Endodermal cell (in vitro differentiated cells): Measurements from ENCODE around the gene TRIO. TPM values are rescaled to one million over a fixed set of nuclear protein-coding genes. Genes with fewer than 3 reads are reported as not detected.

Source experiments
- DNase-seq: peaks from one replicate; pipeline ENCODE4 v3.0.0-alpha.2; 2017
- H3K27ac ChIP-seq: 2 replicates; pipeline ENCODE4 v1.5.1; 2013; ENCODE audit warnings: mild to moderate bottlenecking, low read depth, low read length, moderate library complexity
- H3K27me3 ChIP-seq: 2 replicates; pipeline ENCODE4 v1.6.1; 2013; ENCODE audit warnings: mild to moderate bottlenecking, low read length, moderate library complexity; ENCODE audit not compliant: insufficient read depth, control insufficient read depth, poor library complexity, severe bottlenecking
- H3K36me3 ChIP-seq: 2 replicates; pipeline ENCODE4 v1.7.0; 2013; ENCODE audit warnings: mild to moderate bottlenecking, low read length, moderate library complexity; ENCODE audit not compliant: control insufficient read depth, insufficient read depth
- H3K4me1 ChIP-seq: one replicate; pipeline ENCODE4 v1.7.0; 2013; ENCODE audit warnings: low read length; ENCODE audit not compliant: control insufficient read depth, insufficient read depth
- H3K4me3 ChIP-seq: 2 replicates; pipeline ENCODE4 v1.5.1; 2013; ENCODE audit warnings: mild to moderate bottlenecking, low read length, moderate library complexity
- H3K9ac ChIP-seq: 2 replicates; pipeline ENCODE4 v1.6.1; 2013; ENCODE audit warnings: mild to moderate bottlenecking, low read length, moderate library complexity; ENCODE audit not compliant: poor library complexity, severe bottlenecking; ENCODE audit errors: extremely low read depth
- H3K9me3 ChIP-seq: 2 replicates; pipeline ENCODE4 v1.6.1; 2013; ENCODE audit warnings: mild to moderate bottlenecking, low read length, moderate library complexity; ENCODE audit not compliant: control insufficient read depth
- H3K27ac Mint-ChIP-seq: 2 replicates; pipeline ENCODE4 v1.8.0; 2020; ENCODE audit warnings: mixed read lengths
- H3K27me3 Mint-ChIP-seq: 2 replicates; pipeline ENCODE4 v1.8.0; 2021; ENCODE audit warnings: mild to moderate bottlenecking, mixed read lengths; ENCODE audit not compliant: insufficient read depth
- H3K36me3 Mint-ChIP-seq: 2 replicates; pipeline ENCODE4 v1.8.0; 2020; ENCODE audit warnings: low read depth, mixed read lengths
- H3K4me1 Mint-ChIP-seq: 2 replicates; pipeline ENCODE4 v1.8.0; 2020; ENCODE audit warnings: mixed read lengths
- H3K4me3 Mint-ChIP-seq: 2 replicates; pipeline ENCODE4 v1.8.0; 2020; ENCODE audit warnings: mild to moderate bottlenecking, moderate library complexity, mixed read lengths
- H3K9me3 Mint-ChIP-seq: 2 replicates; pipeline ENCODE4 v1.8.0; 2020; ENCODE audit warnings: mild to moderate bottlenecking, mixed read lengths
- WGBS, 2 experiments: methylation state at CpG; one replicate each; pipeline versions ENCODE4 v1.1.5 to v1.1.7; 2013; ENCODE audit warnings: missing lambda C conversion rate in 2 of 2, mixed read lengths in 1 of 2; ENCODE audit not compliant: insufficient coverage in 1 of 2, insufficient read length in 1 of 2; 5-methylcytosine and 5-hydroxymethylcytosine counted together
- total RNA-seq, 2 donors: library from RNA; stranded (reverse); fragmentation: NEBNext Ultra II Directional in 1 of 2; extraction: Animal tissue kit (Norgen Biotek cat#: 25700) in 1 of 2; gene quantifications; 2 replicates in 1 of 2; 3 replicates in 1 of 2; pipeline ENCODE4 v1.2.1, GENCODE V29; 2021
- TF ChIP-seq, protein P1 (sequence below): fragments of 200-600 bp; sonication (generic); conservative IDR thresholded peaks from 2 replicates; pipeline ENCODE4 v1.5.0; 2021; ENCODE audit warnings: antibody characterized with exemption, mild to moderate bottlenecking

TRIO gene
- total RNA-seq, 2 donors from 2014 or later: 88.3 to 109 TPM

DNA sequence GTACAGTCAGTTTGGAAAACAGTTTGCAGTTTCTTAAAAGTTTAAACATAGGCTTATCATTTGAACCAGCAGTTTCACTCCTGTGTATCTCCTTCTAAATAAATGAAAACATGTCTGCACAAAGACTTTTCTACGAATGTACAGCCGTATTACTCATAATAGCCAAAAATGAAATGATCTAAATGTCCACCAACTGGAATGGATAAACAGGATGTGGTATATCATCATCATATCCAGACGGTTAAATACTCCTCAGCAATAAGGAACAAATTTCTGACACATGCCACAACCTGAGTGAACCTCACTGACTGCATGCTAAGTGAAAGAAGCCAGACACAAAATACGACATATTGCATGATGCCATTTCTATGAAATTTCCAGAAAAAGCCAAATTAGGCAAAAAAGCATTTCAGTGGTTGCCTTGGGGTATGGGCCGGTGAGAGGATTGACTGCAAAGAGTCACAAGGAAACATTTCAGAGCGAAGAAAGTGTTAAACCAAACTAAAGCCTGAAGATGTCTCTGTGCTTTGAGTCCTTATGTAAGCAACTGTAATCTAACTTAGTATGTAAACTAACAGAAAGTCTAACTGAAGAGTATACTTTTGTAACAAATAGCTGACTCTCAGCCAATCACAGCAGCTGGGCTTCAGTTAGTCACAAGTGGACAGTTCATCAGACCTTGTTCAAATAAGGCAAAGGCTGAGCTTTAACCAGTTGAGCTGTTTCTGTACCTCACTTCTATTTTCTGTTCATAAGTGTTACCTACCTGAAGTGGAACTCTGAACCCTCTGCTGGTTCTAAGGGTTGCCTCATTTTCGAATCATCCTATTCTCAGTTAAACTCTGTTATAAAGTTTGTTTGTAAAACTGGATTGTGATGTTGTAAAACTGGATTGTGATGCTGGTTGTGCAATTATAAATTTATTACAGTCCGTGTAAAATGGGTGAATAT lies 65.2 kb downstream of the TRIO start:
- DNase-seq: no peak
- Mint-ChIP-seq H3K4me3 (no peak overlapping the region), H3K27me3 (peaks cover 22% of the 10 kb centered on the region), H3K27ac (no peak overlapping the region), H3K9me3 (no peaks in the 10 kb centered on the region), H3K4me1 (peaks cover 31% of the 10 kb centered on the region), H3K36me3 (no peaks in the 10 kb centered on the region)
- Histone ChIP-seq H3K27ac (no peak overlapping the region), H3K4me3 (no peak overlapping the region), H3K4me1 (peaks cover 4% of the 10 kb centered on the region), H3K9ac (no peak overlapping the region), H3K36me3 (no peaks in the 10 kb centered on the region), H3K27me3 (peaks cover 31% of the 10 kb centered on the region), H3K9me3 (no peaks in the 10 kb centered on the region)
- TF ChIP-seq, protein P1, sequence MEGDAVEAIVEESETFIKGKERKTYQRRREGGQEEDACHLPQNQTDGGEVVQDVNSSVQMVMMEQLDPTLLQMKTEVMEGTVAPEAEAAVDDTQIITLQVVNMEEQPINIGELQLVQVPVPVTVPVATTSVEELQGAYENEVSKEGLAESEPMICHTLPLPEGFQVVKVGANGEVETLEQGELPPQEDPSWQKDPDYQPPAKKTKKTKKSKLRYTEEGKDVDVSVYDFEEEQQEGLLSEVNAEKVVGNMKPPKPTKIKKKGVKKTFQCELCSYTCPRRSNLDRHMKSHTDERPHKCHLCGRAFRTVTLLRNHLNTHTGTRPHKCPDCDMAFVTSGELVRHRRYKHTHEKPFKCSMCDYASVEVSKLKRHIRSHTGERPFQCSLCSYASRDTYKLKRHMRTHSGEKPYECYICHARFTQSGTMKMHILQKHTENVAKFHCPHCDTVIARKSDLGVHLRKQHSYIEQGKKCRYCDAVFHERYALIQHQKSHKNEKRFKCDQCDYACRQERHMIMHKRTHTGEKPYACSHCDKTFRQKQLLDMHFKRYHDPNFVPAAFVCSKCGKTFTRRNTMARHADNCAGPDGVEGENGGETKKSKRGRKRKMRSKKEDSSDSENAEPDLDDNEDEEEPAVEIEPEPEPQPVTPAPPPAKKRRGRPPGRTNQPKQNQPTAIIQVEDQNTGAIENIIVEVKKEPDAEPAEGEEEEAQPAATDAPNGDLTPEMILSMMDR: no peak
- 94 to 96% methylated on average over 7 to 8 of the region's 8 CpGs for WGBS, 2 experiments

DNA sequence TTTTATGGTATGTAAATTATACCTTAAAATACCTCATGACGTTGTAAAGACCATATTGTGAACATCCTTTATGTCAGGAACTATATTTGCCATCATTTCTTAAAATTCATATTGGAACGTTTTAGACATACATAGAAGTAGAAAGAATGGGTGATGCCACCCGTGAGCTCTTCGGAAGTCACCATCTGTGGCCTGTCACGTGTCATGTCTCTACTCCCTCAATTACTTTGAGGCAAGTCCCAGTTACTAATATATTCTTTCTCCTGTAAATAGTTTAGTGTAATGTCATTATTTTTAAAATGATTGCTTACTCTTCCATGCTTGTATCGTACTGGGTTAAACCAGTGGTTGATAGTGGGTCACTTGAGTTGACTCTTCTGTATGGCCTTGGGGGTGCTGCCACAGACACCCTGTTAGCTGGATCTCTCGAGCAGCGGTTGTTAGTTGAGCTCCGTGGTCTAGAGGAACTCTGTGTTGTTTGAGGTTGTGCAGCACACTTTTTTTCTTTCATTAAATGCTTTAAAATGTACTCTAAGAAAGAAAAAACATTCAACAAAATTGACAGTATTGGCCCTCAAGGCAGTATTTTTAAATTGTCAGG lies 66.2 kb downstream of the TRIO start:
- Mint-ChIP-seq H3K27ac (no peak overlapping the region), H3K4me1 (peaks cover 30% of the 10 kb centered on the region), H3K4me3 (no peak overlapping the region), H3K27me3 (peaks cover 29% of the 10 kb centered on the region), H3K36me3 (no peaks in the 10 kb centered on the region), H3K9me3 (no peaks in the 10 kb centered on the region)
- no peaks in the 10 kb centered on the region for H3K36me3 ChIP-seq
- H3K4me1 ChIP-seq: peaks cover 4% of the 10 kb centered on the region
- TF ChIP-seq, protein P1: no peak
- H3K27me3 ChIP-seq: peaks cover 33% of the 10 kb centered on the region
- WGBS, 2 experiments: 93 to 100% methylated on average over 3 to 8 of the region's 9 CpGs
- DNase-seq: no peak
- no peak overlapping the region for H3K9ac ChIP-seq
- no peak overlapping the region for H3K4me3 ChIP-seq
- H3K27ac ChIP-seq: no peak overlapping the region
- H3K9me3 ChIP-seq: no peaks in the 10 kb centered on the region

DNA sequence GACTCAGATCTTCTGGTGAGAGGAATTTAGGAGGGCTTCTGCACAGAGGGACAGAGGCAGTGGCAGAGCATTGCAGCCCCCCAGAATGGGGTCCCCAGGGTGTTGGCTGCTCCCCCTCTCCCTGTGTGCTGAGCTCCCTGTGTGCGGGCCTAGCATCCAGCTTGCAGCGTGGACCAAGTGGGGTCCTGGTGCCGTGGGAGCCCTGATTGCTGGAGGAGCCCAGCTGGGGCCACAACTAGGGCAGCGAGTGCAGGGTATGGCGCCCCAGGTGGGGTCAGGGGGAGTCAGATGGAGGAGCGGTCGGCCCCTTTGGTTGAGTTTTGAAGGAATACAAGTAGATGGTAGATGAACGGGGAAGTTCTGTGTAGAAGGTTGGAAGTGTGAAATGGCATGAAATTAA lies 66.7 kb downstream of the TRIO start:
- H3K4me1 Mint-ChIP-seq: peaks cover 27% of the 10 kb centered on the region
- Histone ChIP-seq H3K4me1 (peaks cover 4% of the 10 kb centered on the region), H3K27ac (no peak overlapping the region), H3K4me3 (no peak overlapping the region), H3K27me3 (peaks cover 38% of the 10 kb centered on the region), H3K36me3 (no peaks in the 10 kb centered on the region), H3K9me3 (no peaks in the 10 kb centered on the region), H3K9ac (no peak overlapping the region)
- no peak for DNase-seq
- TF ChIP-seq, protein P1: no peak
- H3K36me3 Mint-ChIP-seq: no peaks in the 10 kb centered on the region
- no peak overlapping the region for H3K27ac Mint-ChIP-seq
- H3K4me3 Mint-ChIP-seq: no peak overlapping the region
- 95% methylated on average over 5 to 8 of the region's 8 CpGs for WGBS, 2 experiments
- H3K27me3 Mint-ChIP-seq: peaks cover 34% of the 10 kb centered on the region
- H3K9me3 Mint-ChIP-seq: no peaks in the 10 kb centered on the region
